Mesenteric fat pad (tissue), 1 donor: ENCODE measurements around the gene SYNE4. TPM values are rescaled to one million over a fixed set of nuclear protein-coding genes. Genes with fewer than 3 reads are reported as not detected.
"Not testable (repeated sequence)": the region's sequence is repeated elsewhere in the genome, so short reads cannot be mapped to it uniquely, and the experiment has no call there.

Source experiments
- DNase-seq: peaks from one replicate; pipeline ENCODE4 v3.0.0-alpha.2; 2020; ENCODE audit warnings: low spot score
- total RNA-seq: library from RNA; stranded (reverse); fragmentation: NEBNext Ultra II Directional; extraction: Animal tissue kit (Norgen Biotek cat#: 25700); gene quantifications from one replicate; pipeline ENCODE4 v1.2.1, GENCODE V29; 2021
- donor health status: DM: yes; HTN: yes; CAD: no.

SYNE4 gene
- total RNA-seq, 1 donor from 2014 or later: not detected

GRCh38 chr19:35957411-35957810 lies 51.2 kb downstream of the SYNE4 start:
- not testable (repeated sequence) for DNase-seq

- no peak for DNase-seq
These were observed 52.6 kb downstream of the SYNE4 start for GRCh38 chr19:35955881-35956634.

Other genes starting within 250 kb of the SYNE4 start
- gene ARHGAP33, start 233.2 kb downstream of the SYNE4 start, total RNA-seq: 2.7 TPM
- gene PRODH2, start 196.0 kb downstream of the SYNE4 start, total RNA-seq: not detected
- not detected for gene NPHS1, start 156.3 kb downstream of the SYNE4 start, total RNA-seq
- not detected for gene KIRREL2, start 151.9 kb downstream of the SYNE4 start, total RNA-seq
- gene APLP1, start 140.2 kb downstream of the SYNE4 start, total RNA-seq: 3.5 TPM
- gene NFKBID, start 108.3 kb downstream of the SYNE4 start, total RNA-seq: 33.3 TPM
- gene HCST, start 106.3 kb downstream of the SYNE4 start, total RNA-seq: 20.9 TPM
- gene TYROBP, start 100.5 kb downstream of the SYNE4 start, total RNA-seq: 201 TPM
- gene LRFN3, start 72.4 kb downstream of the SYNE4 start, total RNA-seq: 11.5 TPM
- 8.2 TPM for gene SDHAF1, start 13.6 kb downstream of the SYNE4 start, total RNA-seq
- gene ALKBH6, start 5.4 kb upstream of the SYNE4 start, total RNA-seq: 12.6 TPM
- gene CLIP3, start 24.1 kb upstream of the SYNE4 start, total RNA-seq: 19.7 TPM
- gene THAP8, start 45.5 kb upstream of the SYNE4 start, total RNA-seq: 5.2 TPM
- gene WDR62, start 46.1 kb upstream of the SYNE4 start, total RNA-seq: 0.32 TPM
- not detected for gene OVOL3, start 102.3 kb upstream of the SYNE4 start, total RNA-seq
- 63.6 TPM for gene POLR2I, start 106.1 kb upstream of the SYNE4 start, total RNA-seq
- 87.1 TPM for gene TBCB, start 106.7 kb upstream of the SYNE4 start, total RNA-seq
- gene CAPNS1, start 131.3 kb upstream of the SYNE4 start, total RNA-seq: 647 TPM
- gene COX7A1, start 143.6 kb upstream of the SYNE4 start, total RNA-seq: 273 TPM
- 3.6 TPM for gene ZNF565, start 205.9 kb upstream of the SYNE4 start, total RNA-seq
- gene ZNF146, start 206.3 kb upstream of the SYNE4 start, total RNA-seq: 40.3 TPM